ENCODE data around the gene QSOX2. TPM values are rescaled to one million over a fixed set of nuclear protein-coding genes. Genes with fewer than 3 reads are reported as not detected.

The QSOX2 gene
- total RNA-seq, 6 experiments from 2014 or later = 20.1 to 24.9 (median 21.9) TPM

DNA sequence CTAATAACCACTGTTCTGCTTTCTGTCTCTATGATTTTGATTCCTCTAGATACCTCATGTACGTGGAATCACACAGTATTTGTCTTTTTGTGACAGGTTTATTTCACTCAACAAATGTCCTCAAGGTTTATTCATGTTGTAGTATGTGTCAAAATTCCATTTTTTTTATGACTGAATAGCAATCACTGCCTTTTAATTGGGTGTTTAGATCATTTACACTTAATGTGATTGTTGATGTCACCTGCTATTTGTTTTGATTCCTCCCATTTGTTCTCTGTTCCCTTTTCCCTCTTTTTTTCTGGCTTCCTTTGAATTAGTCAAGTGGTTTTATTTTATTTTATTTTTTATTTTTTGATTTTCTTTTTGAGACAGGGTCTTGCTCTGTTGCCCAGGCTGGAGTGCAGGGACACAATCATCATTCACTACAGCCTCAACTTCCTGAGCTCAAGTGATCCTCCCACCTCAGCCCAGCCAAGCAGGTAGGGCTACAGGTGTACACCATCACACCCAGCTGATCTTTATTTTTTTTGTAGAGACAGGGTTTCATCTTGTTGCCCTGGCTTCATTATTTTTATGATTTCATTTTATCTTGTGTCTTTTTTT is 82.3 kb downstream of the QSOX2 start:
- no peak overlapping the region for H3K4me3 Mint-ChIP-seq
- no peak for TF ChIP-seq CTCF (IDR thresholded peaks at IDR 0.05)
- no peak for DNase-seq
- peaks cover 12% of the 10 kb centered on the region; the same call in 1 of the 2 replicates for H3K9me3 Mint-ChIP-seq
- H3K4me1 Mint-ChIP-seq (ENCODE audit: low read depth) = no peaks in the 10 kb centered on the region
- peaks cover 57% of the 10 kb centered on the region for H3K27me3 Mint-ChIP-seq (ENCODE audit: insufficient read depth)
- H3K27ac Mint-ChIP-seq = no peak overlapping the region
- peaks cover 5% of the 10 kb centered on the region; the same call in 1 of the 2 replicates for H3K36me3 Mint-ChIP-seq (ENCODE audit: low read depth)

DNA sequence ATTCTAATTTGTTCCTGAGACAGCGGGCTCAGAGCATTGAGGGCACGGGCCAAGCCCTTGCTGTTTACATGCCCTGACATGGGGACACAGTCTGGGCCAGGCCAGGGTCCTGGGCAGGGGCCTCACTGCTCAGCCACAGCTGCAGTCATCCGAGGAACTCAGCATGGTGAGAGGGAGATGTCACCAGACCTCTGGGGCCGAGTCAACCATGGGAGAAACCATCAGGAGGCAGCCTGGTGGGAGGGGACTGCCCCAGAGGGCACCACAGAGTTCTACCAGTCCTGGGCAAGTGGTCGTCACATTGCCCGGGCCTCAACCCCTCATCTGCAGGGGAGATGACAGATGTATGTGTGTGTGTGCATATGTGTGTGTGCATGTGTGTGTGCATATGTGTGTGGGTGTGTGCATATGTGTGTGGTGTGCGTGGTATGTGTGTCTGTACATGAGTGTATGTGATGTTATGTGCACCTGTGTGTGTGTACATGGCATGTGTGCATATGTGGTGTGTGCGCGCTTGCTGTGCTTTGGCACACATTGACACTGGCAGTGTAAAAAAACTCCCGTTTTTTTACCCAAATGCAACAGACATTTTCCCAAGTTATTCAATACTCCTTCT is 84.5 kb downstream of the QSOX2 start:
- peaks cover 12% of the 10 kb centered on the region; the same call in 1 of the 2 replicates for H3K9me3 Mint-ChIP-seq
- no peak overlapping the region for H3K27ac Mint-ChIP-seq
- H3K4me1 Mint-ChIP-seq (ENCODE audit: low read depth) = no peaks in the 10 kb centered on the region
- DNase-seq = no peak
- no peak overlapping the region for H3K4me3 Mint-ChIP-seq
- no peak for TF ChIP-seq CTCF (IDR thresholded peaks at IDR 0.05)
- H3K27me3 Mint-ChIP-seq (ENCODE audit: insufficient read depth) = peaks cover 55% of the 10 kb centered on the region
- H3K36me3 Mint-ChIP-seq (ENCODE audit: low read depth) = peaks cover 5% of the 10 kb centered on the region; the same call in 1 of the 2 replicates

DNA sequence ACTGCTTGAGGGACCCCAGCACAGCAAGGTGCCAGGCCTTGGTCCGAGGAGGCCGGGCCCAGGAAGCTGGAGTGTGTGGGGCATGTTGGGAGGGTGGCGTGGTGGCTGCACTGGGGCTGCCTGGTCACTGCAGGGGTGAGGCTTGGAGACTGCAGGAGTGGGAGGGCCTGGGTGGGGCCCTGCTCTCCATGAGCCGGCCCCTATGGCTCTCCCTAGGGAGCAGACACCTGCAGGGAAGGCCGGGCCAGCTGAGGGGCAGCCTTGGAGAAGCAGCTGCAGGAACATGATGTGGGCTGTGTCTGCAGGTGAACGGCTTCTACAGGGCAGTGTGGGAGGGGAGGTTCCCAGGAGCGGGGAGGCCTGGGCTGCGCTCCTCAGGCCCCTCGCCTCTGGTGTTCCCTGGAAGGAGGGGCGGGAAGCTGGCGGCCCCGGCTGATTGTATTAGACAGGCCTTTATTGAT is 85.2 kb downstream of the QSOX2 start:
- Mint-ChIP-seq H3K27me3 (ENCODE audit: insufficient read depth) (peaks cover 56% of the 10 kb centered on the region), H3K4me3 (no peak overlapping the region), H3K27ac (no peak overlapping the region), H3K4me1 (ENCODE audit: low read depth) (no peaks in the 10 kb centered on the region), H3K36me3 (ENCODE audit: low read depth) (peaks cover 5% of the 10 kb centered on the region; the same call in 1 of the 2 replicates), H3K9me3 (peaks cover 5% of the 10 kb centered on the region; the same call in 1 of the 2 replicates)
- no peak for DNase-seq
- TF ChIP-seq CTCF (IDR thresholded peaks at IDR 0.05) = no peak

DNA sequence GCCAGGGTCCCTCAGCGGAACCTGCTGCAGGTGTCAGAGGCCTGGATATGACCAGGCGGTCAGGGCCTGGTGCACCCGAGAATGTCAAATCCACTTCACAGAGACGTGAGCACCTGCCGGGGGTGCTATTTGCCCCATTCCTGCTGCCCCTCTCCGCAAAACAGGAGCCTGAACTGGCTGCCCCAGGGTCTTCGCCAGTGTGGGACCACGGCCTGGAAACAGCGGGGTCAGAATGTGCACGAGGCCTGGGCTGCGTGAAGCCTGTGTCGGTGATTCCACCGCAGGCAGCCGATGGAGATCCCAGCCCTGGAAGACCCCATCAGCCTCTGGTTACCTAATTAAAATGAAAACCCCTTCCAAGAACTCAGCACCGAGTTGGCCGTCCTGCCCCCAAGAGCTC is 85.8 kb downstream of the QSOX2 start:
- Mint-ChIP-seq H3K27ac (no peak overlapping the region), H3K4me3 (no peak overlapping the region), H3K9me3 (peaks cover 5% of the 10 kb centered on the region), H3K4me1 (ENCODE audit: low read depth) (no peaks in the 10 kb centered on the region), H3K27me3 (ENCODE audit: insufficient read depth) (peaks cover 57% of the 10 kb centered on the region), H3K36me3 (ENCODE audit: low read depth) (peaks cover 5% of the 10 kb centered on the region; the same call in 1 of the 2 replicates)
- TF ChIP-seq CTCF (IDR thresholded peaks at IDR 0.05) = no peak
- DNase-seq = no peak

- Mint-ChIP-seq H3K4me1 (ENCODE audit: low read depth) (no peaks in the 10 kb centered on the region), H3K4me3 (no peak overlapping the region), H3K36me3 (ENCODE audit: low read depth) (no peaks in the 10 kb centered on the region), H3K27me3 (ENCODE audit: insufficient read depth) (peaks cover 46% of the 10 kb centered on the region), H3K9me3 (no peaks in the 10 kb centered on the region; the same call in 1 of the 2 replicates), H3K27ac (no peak overlapping the region)
- DNase-seq = no peak
- TF ChIP-seq CTCF (IDR thresholded peaks at IDR 0.05) = no peak
Observed at GRCh38 chr9:136157477-136158265, 87.9 kb downstream of the QSOX2 start.

Other genes with a start within 250 kb of the QSOX2 start
- 10 to 100 TPM; 38.2 to 46.7 (median 40.2) TPM for gene NACC2, start 150.5 kb downstream of the QSOX2 start, total RNA-seq (2021; fragmentation: NEBNext Ultra II Directional; extraction: Animal tissue kit (Norgen Biotek cat#: 25700))
- 10 to 100 TPM; 31.6 to 45.4 (median 35.7) TPM for gene TMEM250, start 126.9 kb downstream of the QSOX2 start, total RNA-seq (2021; fragmentation: NEBNext Ultra II Directional; extraction: Animal tissue kit (Norgen Biotek cat#: 25700))
- gene LHX3, start 40.7 kb downstream of the QSOX2 start, total RNA-seq (2021; fragmentation: NEBNext Ultra II Directional; extraction: Animal tissue kit (Norgen Biotek cat#: 25700)) = not detected
- not detected for gene CCDC187, start 58.3 kb upstream of the QSOX2 start, total RNA-seq (2021; fragmentation: NEBNext Ultra II Directional; extraction: Animal tissue kit (Norgen Biotek cat#: 25700))
- gene GPSM1, start 81.7 kb upstream of the QSOX2 start, total RNA-seq (2021; fragmentation: NEBNext Ultra II Directional; extraction: Animal tissue kit (Norgen Biotek cat#: 25700)) = 10 to 100 TPM; 50.9 to 60.2 (median 55.0) TPM
- 10 to 100 TPM; 28.5 to 33.3 (median 30.4) TPM for gene DNLZ, start 117.9 kb upstream of the QSOX2 start, total RNA-seq (2021; fragmentation: NEBNext Ultra II Directional; extraction: Animal tissue kit (Norgen Biotek cat#: 25700))
- gene CARD9, start 127.9 kb upstream of the QSOX2 start, total RNA-seq (2021; fragmentation: NEBNext Ultra II Directional; extraction: Animal tissue kit (Norgen Biotek cat#: 25700)) = 10 to 100 TPM in 2 of 6 experiments, 1 to 10 TPM in 4; 2.9 to 19.0 (median 3.2) TPM
- 1 to 10 TPM; 6.2 to 9.4 (median 6.5) TPM for gene SNAPC4, start 154.4 kb upstream of the QSOX2 start, total RNA-seq (2021; fragmentation: NEBNext Ultra II Directional; extraction: Animal tissue kit (Norgen Biotek cat#: 25700))
- gene ENTR1, start 164.8 kb upstream of the QSOX2 start, total RNA-seq (2021; fragmentation: NEBNext Ultra II Directional; extraction: Animal tissue kit (Norgen Biotek cat#: 25700)) = 10 to 100 TPM; 40.8 to 55.1 (median 43.7) TPM
- gene PMPCA, start 164.8 kb upstream of the QSOX2 start, total RNA-seq (2021; fragmentation: NEBNext Ultra II Directional; extraction: Animal tissue kit (Norgen Biotek cat#: 25700)) = 10 to 100 TPM; 69.1 to 81.0 (median 75.9) TPM
- gene INPP5E, start 194.0 kb upstream of the QSOX2 start, total RNA-seq (2021; fragmentation: NEBNext Ultra II Directional; extraction: Animal tissue kit (Norgen Biotek cat#: 25700)) = 10 to 100 TPM; 11.5 to 14.0 (median 12.3) TPM
- gene SEC16A, start 237.2 kb upstream of the QSOX2 start, total RNA-seq (2021; fragmentation: NEBNext Ultra II Directional; extraction: Animal tissue kit (Norgen Biotek cat#: 25700)) = 10 to 100 TPM; 63.2 to 98.6 (median 75.5) TPM

Data from HFFc6 (cell line).